HG02610 (cell line): ENCODE data around the gene TRIM71.
"Not testable (repeated sequence)": the region's sequence is repeated elsewhere in the genome, so short reads cannot be mapped to it uniquely, and the experiment has no call there.

Source experiments
- ATAC-seq: cut with Tn5 transposase; IDR thresholded peaks from one replicate; pipeline ENCODE4 v1.9.1; 2021; ENCODE audit warnings: mild to moderate bottlenecking, moderate library complexity; ENCODE audit not compliant: unreplicated experiment

TRIM71 gene

GRCh38 chr3:32817558-32818228 lies at the start of gene TRIM71:
TSS of gene TRIM71 (plus strand) at chr3:32817997. CDS start at chr3:32818081, 84 bp downstream.
- no peak for ATAC-seq

- no peak for ATAC-seq
These were observed 39.4 kb upstream of the TRIM71 start for GRCh38 chr3:32778389-32778788.

DNA sequence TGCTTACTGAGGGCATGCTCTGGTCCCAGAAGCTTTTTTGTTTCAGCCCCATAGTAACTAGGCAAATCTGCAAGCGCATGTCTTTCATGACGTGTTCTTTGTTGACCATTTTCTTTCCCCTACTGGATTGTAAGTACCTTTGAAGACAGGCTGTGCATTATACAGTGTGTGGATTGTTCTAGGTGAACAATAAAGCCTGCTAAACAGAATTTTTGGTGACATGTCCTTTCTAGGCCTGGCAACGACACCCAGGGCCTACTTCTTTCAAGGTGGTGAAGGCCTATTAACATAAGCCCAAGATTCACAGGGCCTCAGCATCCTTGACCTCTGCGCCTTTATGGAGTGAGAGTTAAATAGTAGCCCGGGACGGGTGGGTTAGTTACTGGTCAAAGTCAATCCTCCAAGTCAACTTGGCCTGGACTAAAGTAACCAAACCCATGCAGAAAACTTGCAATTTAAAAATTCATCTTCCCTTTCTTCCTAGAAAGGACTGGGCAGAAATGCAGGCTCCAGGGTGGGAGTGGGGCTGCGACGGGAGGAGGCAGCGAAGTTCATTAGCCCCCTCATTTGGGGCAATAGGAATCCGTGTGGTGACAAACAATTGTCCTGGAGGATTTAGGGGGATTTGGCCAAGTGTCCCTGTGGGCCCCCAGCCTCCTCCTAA lies 37.6 kb upstream of the TRIM71 start:
- no peak for ATAC-seq

- ATAC-seq = peak; percentile 34
These were observed 37.0 kb upstream of the TRIM71 start for GRCh38 chr3:32780735-32781210.

DNA sequence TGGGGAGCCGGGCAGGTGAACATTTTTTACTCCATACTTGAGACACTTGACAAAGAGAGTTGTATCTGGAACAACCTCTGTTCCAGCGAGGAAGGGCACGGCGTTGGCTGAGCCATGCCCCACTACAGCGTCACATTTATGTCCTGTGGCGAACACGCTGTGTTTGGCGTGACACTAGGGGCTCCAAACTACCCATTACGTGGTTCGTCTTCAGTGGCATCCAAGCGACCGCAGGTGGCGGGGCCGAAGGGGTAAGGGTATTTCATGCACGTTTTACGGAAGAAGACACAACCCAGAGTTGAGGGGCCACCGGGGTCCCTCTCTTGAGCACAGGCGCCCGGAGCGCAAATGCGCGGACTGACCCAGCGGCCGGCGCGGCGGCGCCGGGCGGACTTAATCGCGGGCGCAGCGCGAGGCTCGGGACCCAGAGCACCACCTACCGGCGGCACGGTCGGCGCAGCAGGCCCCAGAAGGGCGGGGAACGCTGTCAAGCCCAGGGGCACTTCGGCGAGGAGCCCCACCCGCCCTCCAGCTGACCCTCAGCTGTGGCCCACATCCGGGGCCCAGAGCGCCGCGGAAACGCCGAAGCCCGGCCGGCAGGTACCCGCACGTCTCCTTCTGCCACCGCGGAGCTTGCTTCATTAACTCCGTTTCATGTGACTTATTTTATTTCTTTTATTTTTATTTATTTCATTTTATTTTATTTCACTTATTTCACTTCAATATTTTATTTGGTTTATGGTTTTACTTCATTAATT lies 36.4 kb upstream of the TRIM71 start:
- ATAC-seq = peak; percentile 93

DNA sequence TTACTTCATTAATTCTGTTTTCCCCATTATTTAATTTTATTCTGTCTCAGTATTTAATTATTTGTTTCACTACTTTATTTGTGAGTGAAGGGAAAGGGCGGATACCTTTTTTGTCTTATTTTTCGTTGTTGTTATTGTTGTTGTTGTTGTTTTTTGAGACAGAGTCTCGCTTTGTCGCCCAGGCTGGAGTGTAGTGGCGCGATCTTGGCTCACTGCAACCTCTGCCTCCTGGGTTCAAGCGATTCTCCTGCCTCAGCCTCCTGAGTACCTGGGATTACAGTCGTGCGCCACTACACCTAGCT lies 35.9 kb upstream of the TRIM71 start:
- ATAC-seq = not testable (repeated sequence)

GRCh38 chr3:32782407-32782806 lies 35.4 kb upstream of the TRIM71 start:
- ATAC-seq = no peak

GRCh38 chr3:32791833-32792232 lies 26.0 kb upstream of the TRIM71 start:
- ATAC-seq = no peak

DNA sequence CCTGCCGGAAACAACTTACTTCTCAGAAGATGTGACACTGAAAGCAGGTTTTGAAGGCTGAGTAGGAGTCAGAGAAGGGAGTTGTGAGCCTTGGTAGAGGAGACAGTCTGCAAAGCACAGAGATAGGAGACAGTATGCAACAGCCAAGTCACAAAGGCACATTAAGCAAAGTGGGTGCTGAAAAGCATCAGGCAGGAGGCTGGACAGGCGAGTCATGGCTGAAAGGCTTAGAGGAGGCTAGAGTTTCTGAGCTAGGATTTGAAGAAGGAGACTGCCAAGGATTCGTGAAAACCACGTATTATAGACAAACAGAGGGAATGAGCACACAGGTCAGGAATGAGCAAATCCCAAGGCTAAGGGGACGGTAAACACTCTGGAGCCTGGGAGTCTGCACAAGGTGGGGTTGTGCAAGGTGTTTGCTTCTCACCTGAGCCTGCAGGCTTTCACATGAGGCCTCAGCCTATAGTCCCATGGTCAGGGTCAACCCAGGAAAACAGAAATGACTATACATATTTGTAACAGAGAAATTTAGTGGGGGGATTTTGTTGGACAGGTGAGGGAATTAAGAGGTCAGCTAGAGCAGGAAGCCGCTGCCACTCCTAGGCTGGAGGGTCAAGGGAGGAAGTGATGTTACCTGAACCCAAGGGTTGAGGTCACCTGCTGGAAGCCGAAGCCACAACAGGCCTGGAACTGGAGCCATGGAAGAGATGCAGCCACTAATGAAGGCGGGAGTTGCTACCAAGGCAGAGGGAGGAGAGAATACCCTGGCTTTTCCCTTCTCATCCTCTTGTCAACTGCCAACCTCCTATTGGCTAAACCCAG lies 23.1 kb upstream of the TRIM71 start:
- ATAC-seq = no peak

DNA sequence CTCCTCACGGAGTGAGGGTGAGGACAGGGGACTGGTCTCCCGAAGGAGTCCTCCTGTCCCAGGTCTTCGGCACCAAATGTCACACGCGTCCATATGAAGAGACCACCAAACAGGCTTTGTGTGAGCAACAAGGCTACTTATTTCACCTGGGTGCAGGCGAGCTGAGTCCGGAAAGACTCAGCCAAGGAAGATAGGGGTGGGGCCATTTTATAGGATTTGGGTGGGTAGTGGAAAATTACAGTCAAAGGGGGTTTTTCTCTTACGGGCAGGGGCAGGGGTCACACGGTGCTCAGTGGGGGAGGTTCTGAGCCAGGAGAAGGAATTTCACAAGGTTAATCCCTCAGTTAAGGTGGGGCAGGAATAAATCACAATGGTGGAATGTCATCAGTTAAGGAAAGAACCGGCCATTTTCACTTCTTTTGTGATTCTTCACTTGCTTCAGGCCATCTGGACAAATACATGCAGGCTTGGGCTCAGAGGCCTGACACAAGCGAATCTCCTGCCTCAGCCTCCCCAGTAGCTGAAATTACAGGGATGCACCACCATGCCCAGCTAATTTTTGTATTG lies 21.3 kb upstream of the TRIM71 start:
- ATAC-seq = not testable (repeated sequence)

DNA sequence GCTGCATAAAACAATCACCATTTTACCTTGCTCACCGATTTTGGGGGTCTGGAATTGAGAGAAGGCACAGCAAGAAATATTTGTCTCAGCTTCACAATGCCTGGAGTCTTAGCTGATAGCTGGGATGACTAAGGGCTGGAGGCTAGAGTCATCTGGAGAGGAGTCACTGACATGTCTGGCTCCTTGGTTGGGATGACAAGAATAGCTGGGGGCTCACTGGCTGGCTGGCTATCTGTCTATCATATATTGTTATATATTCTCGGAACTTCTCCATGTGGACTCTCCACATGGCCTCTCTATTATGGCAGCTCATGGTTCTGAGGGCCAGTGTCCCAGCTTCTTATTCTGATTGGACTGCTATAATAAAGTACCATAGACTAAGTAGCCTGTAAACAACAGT lies 20.0 kb upstream of the TRIM71 start:
- no peak for ATAC-seq

DNA sequence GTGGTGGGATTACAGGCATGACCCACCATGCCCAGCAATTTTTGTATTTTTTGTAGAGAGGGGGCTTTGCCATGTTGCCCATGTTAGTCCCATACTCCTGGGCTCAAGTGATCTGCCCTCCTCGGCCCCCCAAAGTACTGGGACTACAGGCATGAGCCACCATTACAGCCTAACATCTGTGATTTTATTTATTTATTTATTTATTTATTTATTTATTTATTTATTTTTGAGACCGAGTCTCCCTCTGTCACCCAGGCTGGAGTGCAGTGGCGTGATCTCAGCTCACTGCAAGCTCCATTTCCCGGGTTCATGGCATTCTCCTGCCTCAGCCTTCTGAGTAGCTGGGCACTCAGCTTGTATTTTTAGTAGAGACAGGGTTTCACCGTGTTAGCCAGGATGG lies 16.4 kb upstream of the TRIM71 start:
- not testable (repeated sequence) for ATAC-seq

DNA sequence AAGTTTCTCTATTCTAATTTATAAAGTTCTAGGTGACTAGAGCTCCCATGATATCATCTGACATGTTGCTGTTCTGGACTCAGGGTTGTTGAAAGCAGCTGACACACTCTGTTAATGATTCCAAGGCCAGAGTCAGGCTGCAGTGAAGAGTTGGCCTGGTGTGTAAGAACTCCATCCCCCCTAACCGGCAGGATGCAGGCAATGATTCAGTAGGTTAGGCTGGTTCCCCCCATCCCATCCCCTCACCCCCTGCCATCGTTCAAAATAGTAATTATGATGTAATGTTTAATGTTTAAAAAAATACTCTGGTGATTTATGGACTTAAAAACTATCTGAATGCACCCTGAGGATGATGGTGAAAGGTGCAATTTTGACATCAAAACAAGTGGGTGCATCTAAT lies 4.6 kb upstream of the TRIM71 start:
- ATAC-seq = no peak

DNA sequence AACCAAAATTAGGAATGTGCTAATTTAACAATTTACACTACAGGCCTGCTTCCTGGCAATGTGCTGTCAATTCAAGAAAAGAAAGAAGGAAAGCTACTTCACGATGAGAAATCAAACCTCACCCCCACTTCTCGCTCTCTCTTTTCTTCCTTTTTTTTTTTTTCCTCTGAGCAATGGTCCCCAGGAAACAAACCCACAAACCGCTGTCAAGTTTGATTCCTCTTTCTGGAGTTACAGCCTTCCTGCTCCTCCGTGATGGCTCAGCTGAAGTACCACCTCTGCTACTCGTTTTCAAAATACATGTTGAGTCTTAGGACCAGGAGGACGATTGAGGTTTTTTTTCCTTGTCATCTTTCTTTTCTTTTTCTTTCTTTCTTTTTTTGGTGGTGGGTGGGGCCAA lies 3.4 kb upstream of the TRIM71 start:
- ATAC-seq = no peak

GRCh38 chr3:32815841-32816438 lies 1.9 kb upstream of the TRIM71 start:
- ATAC-seq = no peak

DNA sequence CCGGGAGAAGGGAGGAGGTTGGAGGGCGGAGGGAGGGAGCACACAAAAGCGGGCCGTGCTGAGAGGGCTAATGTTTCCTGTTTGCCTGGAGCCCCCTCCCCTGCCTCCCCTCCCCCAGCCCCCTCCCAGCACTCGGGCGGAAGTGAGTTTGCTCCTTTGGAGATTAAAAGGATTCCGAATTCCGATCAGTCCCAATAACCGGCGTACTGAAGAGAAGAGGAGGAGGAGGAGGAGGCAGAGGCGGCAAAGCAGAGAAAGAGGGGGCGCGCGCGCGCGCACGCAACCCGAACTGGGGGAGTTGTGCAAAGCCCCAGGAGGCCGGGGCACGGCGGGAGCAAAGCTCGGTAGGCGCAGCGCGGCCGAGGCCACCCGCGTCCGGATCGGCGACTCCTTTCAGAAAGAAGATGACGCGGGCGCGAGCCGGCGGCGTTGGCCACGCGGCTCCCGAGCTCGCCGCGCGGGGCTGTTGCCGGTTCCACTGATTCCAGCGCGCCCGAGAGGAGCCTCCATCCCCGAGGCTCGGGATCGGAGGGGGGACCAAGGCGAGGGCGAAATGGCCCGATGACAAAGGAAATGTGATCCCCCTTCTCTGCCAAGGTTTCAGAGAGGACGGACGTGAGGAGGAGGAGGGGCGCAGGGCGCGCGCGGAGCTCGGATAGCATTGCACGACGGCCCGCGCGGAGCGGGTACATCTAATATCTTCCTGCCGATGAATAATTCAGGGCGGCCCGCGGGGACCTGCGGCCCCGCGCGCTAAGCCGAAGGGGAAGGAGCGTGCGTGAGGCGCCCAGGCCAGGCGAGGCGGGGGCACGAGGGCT lies 1.1 kb upstream of the TRIM71 start:
- no peak for ATAC-seq

- no peak for ATAC-seq
These were observed 590 bp upstream of the TRIM71 start for GRCh38 chr3:32817257-32817557.

GRCh38 chr3:32818229-32818969 lies 602 bp downstream of the TRIM71 start:
- no peak for ATAC-seq

DNA sequence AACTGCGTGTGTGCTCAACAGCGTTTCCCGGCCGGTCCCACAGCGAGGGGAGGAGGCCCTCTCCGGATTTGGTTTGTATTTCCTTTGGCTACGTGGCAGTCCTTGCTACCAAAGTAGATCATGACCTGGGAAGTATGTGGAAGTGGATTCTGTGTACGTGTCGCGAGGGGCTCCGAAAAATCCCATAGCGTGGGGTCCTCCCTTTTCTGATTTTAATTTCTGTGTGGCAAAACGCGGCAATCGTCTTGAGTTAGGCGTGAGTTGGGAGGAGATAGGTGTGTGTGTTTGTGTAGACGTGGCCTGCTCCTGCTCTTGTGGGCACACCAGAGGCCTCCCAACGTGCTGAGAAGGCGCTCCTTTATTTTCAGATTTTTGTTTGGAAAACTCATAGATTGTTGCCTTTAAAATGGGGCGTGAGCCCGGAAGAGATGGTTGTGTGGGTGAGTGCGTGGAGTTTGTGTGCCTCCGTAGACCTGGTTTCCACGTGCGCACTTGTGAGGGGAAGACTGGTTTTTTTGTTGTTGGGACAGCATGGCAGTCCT lies 1.2 kb downstream of the TRIM71 start:
- no peak for ATAC-seq
